Activated CD4-positive, CD25-positive, alpha-beta regulatory T cell treated with anti-CD3 and anti-CD28 coated beads, Interleukin-2, amount 50 U/mL, for 72 hours (primary cell): Measurements from ENCODE around the gene SRGAP1.

ENCODE experiments used
- DNase-seq: peaks from one replicate; pipeline ENCODE4 v3.0.0; 2021

SRGAP1 gene

GRCh38 chr12:63912651-63913050, 68.2 kb downstream of the SRGAP1 start:
- no peak for DNase-seq

- DNase-seq: no peak
Measured at GRCh38 chr12:63913929-63914328, 69.4 kb downstream of the SRGAP1 start.

GRCh38 chr12:63915105-63915800, 70.8 kb downstream of the SRGAP1 start:
- no peak for DNase-seq

GRCh38 chr12:63916561-63917476, 72.3 kb downstream of the SRGAP1 start:
- no peak for DNase-seq

GRCh38 chr12:63917477-63917862, 73.0 kb downstream of the SRGAP1 start:
- DNase-seq: no peak

- no peak for DNase-seq
Measured at GRCh38 chr12:63917864-63918799, 73.6 kb downstream of the SRGAP1 start.

- DNase-seq: no peak
Measured at GRCh38 chr12:63918800-63919300, 74.3 kb downstream of the SRGAP1 start.

- DNase-seq: no peak
Measured at GRCh38 chr12:63919756-63920155, 75.3 kb downstream of the SRGAP1 start.

GRCh38 chr12:63921157-63921556, 76.7 kb downstream of the SRGAP1 start:
- DNase-seq: no peak

- no peak for DNase-seq
Measured at GRCh38 chr12:63922474-63922873, 78.0 kb downstream of the SRGAP1 start.

GRCh38 chr12:63924781-63925180, 80.3 kb downstream of the SRGAP1 start:
- no peak for DNase-seq

- no peak for DNase-seq
Measured at GRCh38 chr12:63927511-63927910, 83.0 kb downstream of the SRGAP1 start.

- DNase-seq: no peak
Measured at GRCh38 chr12:63928305-63928704, 83.8 kb downstream of the SRGAP1 start.

- DNase-seq: no peak
Measured at GRCh38 chr12:63929426-63929825, 84.9 kb downstream of the SRGAP1 start.

- DNase-seq: no peak
Measured at GRCh38 chr12:63930971-63931370, 86.5 kb downstream of the SRGAP1 start.

GRCh38 chr12:63931703-63932102, 87.2 kb downstream of the SRGAP1 start:
- DNase-seq: no peak

- DNase-seq: no peak
Measured at GRCh38 chr12:63934936-63935335, 90.4 kb downstream of the SRGAP1 start.

- DNase-seq: no peak
Measured at GRCh38 chr12:63935361-63935760, 90.9 kb downstream of the SRGAP1 start.

GRCh38 chr12:63937378-63938316, 93.1 kb downstream of the SRGAP1 start:
- no peak for DNase-seq

GRCh38 chr12:63940310-63941005, 96.0 kb downstream of the SRGAP1 start:
- no peak for DNase-seq
